ENCODE data around the gene CBX7.

Gene CBX7

DNA sequence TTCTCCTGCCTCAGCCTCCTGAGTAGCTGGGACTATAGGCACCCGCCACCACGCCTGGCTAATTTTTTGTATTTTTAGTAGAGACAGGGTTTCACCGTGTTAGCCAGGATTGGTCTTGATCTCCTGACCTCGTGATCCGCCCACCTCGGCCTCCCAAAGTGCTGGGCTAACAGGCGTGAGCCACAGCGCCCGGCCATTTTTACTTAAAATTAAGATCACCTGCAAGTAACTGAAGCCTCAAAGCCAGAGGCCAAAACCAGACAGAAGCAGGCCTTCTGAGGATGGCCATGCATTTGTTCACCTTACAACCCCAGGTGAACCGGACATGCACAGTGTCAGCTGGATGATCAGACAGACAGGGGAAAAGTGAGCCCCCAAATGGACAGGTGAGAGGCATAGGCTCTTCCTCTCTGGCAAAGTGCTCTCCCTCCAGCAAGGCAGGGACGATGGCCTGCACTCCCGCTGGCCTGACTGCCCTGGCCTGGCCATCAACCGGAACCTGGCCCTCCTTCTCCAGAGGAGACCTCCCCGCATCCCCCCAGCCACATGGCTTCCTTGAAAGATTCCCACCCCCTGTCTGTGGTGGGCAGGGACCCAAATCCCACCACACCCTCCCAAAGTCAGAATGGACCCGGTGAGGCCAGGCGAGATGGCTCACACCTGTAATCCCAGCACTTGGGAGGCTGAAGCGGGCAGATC is 29.6 kb downstream of the CBX7 start:
- no peak for DNase-seq

DNA sequence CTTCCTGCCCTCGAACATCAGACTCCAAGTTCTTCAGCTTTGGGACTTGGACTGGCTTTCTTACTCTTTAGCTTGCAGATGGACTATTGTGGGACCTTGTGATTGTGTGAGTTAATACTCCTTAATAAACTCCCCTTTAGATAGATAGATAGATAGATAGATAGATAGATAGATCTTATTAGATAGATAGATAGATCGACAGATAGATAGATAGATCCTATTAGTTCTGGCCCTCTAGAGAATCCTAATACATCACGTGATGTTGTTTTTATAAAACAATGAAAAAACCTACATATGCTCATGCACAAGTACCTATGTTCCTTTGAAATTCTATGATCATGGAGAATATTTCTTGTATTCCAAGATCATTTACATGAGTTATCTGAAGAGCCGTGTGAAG is 31.5 kb downstream of the CBX7 start:
- no peak for DNase-seq

- DNase-seq: peak; percentile 73
Measured at GRCh38 chr22:39117585-39118191, 34.8 kb downstream of the CBX7 start.

DNA sequence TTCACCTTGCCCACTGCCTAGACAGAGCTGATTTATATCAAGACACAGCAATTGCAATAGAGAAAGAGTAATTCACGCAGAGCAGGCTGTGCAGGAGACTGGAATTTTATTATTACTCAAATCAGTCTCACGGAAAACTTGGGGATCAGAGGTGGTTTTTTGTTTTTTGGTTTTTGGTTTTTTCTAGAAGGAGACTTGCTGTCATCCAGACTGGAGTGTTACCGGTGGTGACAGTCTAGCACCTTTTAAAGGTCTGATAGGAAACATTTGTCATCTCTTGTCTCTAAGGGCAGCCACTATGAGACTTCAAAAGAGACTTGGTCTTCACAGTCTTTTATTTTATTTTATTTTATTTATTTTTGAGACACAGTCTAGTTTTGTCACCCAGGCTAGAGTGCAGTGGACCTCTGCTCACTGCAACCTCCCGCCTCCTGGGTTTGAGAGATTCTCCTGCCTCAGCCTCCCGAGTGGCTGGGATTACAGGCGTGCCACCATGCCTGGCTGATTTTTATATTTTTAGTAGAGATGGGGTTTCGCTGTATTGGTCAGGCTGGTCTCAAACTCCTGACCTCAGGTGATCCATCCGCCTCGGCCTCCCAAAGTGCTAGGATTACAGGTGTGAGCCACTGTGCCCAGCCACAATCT is 36.4 kb downstream of the CBX7 start:
- no peak for DNase-seq

DNA sequence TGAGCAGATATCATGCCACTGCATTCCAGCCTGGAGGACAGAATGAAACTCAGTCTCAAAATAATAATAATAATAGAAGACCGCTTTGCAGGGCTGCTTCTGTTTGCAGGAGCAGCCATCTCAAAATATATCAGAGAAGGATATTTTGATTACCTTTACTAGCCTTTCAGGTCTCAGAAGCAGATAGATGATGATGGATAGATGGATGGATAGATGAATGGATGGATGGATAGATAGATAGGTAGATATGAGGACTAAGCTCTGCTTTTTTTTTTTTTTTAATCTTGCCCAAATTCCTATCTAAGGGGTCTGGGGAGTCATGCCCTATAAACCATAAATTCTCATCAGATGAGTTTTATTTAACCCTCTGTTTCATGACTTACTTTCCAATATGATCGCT is 36.9 kb downstream of the CBX7 start:
- DNase-seq: no peak

DNA sequence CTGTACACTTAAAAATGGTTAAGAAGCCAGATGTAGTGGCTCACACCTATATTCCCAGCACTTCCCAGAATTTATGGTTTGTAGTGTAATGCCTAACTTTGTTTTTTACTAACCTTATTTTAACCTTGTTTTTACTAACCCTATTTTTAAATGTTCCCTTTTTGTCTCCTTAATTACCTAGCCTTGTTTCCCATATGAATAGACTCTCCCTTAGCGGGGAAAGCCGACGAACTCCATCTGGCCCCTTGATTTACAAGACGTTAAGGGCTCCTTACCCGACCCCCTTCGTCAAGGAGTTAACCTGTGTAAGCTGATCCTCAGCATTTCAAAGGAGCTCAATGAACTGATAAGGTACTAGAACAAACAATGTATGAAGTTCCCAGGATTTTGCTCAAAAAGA is 38.4 kb downstream of the CBX7 start:
- no peak for DNase-seq

DNA sequence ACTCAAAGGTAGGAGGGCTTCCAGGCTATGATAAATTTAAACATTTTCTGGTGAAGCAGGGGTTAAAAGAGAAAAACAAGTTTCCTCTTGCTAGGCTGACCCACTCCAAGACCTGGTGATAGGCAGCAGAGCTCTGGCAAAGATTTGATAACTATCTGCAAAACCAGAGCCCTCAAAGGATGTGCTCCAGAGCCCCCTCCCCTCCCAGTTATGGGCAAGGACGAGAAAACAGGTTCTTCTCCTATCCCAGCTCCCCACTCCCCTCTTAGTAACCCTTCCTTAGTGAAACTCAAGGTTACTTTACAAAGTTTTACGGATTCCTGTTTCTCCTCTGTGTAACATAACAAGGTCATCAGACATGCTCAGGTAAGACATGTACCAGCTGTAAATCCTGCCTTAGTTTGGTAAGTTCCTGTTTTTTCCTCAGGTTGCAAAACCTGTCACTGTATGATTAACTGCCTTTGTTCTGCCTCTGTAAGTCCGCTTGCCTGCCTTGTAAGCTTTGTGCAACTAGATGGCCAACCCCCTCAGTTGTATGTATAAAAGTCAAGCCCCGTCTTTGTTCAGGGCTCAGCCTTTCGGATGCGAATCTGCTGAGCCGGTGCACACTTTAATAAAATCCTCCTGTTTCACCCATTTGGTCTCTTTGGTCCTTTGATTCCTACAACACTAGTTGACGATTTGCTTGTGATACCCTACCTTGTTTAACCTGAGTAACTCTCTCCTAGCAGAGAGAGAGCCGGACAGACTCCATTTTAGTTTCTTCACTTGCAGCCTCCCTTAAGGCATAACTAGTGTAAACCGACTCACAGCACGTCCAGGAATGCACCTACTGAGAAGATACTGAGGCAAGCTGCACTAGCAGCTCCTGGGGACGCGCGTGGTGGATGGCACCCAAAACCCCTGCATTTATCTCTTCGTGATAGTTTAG is 41.6 kb downstream of the CBX7 start:
- DNase-seq: peak; percentile 72

GRCh38 chr22:39109361-39109760 is 43.1 kb downstream of the CBX7 start:
- DNase-seq: no peak

DNA sequence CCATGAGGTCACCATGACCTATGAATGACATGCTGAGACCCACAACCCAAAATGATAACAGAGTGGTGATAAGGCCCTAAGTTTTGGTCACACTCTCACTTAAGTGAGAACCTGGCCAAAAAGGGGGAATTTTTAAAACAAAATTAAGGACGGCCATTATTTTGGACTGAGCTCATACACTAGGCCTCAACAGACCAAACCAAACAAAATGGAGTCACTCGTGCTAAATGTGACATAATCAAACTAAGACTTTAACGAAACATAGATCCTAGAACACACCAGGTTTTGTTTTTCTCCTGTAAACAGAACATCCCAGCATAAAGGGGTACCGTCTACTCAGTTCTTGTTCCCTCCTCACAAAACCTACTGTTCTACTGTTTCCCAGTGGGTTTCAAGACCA is 44.0 kb downstream of the CBX7 start:
- DNase-seq: no peak

- no peak for DNase-seq
Measured at GRCh38 chr22:39106326-39106725, 46.2 kb downstream of the CBX7 start.

DNA sequence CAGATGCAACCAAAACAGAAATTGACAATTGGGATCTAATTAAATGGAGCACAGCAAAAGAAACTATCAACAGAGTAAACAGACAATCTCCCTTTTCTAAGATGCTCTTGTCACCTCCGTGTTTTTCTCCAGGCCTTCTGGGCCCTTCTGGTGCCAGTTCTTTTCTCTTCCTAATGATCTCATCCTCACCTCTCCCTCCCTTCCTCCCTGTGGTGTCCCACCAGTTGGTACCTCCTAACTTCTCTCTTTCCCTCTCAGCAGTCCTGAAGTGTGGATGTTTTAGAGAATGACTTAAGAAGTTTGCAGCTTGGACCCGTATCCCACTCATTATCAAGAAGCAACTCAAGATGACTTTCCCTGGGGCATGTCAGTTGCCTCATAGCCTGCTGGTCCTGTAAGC is 49.0 kb downstream of the CBX7 start:
- DNase-seq: no peak

DNA sequence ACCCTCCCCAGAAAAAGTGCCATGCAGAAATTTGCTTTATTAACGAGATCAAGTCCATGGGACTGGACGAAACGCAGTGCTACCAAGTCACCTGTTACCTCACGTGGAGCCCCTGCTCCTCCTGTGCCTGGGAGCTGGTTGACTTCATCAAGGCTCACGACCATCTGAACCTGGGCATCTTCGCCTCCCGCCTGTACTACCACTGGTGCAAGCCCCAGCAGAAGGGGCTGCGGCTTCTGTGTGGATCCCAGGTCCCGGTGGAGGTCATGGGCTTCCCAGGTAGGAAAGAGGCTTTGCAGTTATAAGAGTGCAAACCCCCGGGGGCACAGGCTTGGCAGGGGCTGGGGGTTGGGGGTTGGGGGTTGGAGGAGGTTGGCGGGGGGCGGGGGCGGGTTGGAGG is 51.3 kb downstream of the CBX7 start:
- no peak for DNase-seq

GRCh38 chr22:39098576-39098975 is 53.9 kb downstream of the CBX7 start:
- no peak for DNase-seq

DNA sequence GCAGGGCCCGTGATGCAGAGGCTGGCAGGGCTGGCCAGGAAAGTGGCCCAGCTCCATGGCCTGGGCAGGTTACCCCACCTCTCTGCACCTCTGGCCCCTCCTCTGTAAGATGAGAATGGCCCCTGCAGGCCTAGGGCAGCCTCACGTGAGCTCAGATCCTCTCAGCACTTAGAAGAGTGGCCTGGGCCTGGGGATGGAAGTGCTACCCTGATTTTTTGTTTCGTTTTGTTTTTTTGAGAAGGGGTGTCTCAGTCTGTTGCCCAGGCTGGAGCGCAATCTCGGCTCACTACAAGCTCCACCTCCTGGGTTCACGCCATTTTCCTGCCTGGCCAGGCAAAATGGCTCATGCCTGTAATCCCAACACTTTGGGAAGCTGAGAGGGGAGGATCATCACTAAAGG is 54.5 kb downstream of the CBX7 start:
- DNase-seq: peak; percentile 66

DNA sequence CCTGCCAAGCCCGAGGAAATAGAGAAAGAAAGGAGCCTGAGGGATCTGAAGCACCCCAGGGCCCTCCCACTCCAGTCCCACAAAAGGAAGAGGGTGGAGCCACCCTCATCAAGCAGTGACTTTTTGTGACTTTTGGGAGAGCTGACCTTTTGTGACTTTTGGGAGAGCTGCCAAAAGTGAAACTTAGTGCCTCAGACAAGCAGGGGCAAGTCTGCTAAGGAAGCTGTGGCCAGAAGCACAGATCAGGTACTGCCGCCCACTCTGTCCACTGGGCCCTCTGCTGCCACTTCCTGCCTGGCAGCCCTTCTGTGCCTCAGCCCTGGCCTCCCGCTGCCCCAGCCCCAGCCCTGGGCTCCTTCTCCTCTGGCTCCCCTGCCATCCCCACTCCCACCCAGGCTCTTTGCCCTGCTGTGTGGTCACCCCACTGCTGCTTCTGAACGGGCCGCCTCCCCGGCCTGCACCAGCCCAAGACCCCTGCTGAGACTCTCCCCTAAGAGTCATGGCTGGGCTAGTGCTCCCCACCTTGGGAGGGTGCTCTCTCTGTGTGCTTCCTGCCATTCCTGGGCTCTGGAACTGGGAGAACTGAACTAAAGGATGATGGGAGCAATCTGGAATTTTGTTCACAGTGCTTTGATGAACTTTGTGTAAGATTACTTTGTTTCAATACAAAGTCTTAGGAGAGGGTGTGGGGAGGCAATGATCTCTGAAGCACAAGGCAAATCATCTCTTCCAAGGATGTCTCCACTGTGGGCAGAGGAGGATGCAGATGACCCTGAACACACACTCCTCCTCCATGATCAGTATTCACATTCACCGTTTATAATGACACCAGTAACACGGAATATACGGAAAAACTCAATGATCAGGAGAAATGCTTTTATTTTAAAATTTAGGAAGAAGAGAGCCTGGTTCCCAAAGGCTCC is 55.1 kb downstream of the CBX7 start, which contains the start of gene APOBEC3H:
Gene APOBEC3H, plus strand, starts transcription at position 147 of the 923 bp plus-strand sequence. CDS start 3,035 bp downstream, outside the sequence.
- DNase-seq: no peak

DNA sequence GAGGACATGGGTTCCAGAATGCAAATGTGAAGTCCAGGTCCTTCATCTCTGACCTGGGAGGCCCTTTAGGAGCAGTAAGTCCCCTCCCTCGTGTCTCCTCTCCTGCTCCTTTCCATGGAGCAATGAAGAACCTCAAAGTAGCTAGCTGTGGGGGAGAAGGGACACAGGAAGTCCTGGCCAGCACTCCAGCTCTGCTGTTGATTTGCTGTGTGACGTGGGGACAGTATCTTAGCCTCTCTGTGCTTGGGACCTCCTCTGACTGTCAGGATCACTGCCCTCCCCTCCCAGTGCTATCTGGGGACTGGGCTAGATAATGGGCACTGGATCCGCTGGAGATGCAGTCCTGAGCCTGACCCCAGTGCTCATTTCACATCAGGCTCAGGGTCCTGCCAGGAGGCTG is 56.5 kb downstream of the CBX7 start:
- no peak for DNase-seq

GRCh38 chr22:39094717-39095389 is 57.6 kb downstream of the CBX7 start:
- no peak for DNase-seq

- no peak for DNase-seq
Measured at GRCh38 chr22:39092111-39092862, 60.2 kb downstream of the CBX7 start.

DNA sequence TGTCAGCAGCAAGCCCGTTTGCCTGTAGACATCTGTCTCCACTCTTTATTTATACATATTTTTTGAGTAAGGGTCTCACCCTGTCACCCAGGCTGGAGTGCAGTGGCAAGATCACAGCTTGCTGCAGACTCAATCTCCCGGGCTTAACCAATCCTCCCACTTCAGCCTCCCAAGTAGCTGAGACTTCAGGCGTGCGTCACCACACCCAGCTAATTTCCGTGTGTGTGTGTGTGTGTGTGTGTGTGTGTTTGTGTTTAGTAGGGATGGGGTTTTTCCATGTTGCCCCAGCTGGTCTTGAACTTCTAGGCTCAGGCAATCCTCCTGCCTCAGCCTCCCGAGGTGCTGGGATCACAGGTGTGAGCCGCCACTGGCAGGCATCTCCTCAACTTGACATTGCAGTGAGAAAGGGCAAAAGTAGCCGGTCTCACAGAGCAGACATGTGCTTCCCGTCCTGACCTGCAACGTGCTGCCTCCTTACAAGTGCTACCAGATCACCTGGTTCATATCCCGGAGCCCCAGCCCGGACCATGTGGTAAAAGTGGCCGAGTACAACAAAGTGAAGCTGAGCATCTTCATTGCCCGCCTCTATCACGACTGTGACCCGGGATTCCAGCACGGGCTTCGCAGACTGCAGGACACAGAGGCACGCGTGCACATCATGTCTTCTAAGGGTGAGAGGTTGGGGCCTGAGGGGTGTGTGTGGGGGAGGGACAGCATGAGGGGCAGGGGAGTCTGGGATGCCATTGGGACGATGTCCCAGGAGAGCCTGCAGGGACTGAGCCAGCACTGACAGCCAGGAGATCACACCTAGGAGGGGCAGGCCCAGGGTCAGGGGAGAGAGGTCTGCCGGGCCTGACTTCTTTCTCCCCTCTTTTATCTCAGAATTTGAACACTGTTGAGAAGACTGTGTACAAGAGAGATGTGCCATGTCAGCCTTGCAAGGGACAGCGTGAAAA is 61.1 kb downstream of the CBX7 start:
- no peak for DNase-seq
